Hepatocyte (in vitro differentiated cells): ENCODE measurements around the gene SH3RF1.

Experiments
- CTCF ChIP-seq: fragments of 200-600 bp; sonication (generic); IDR thresholded peaks from 2 replicates; pipeline ENCODE4 v1.5.1; 2016; ENCODE audit warnings: antibody characterized with exemption, mild to moderate bottlenecking; ENCODE audit not compliant: poor library complexity
- EZH2 ChIP-seq: fragments of 200-600 bp; sonication (generic); IDR thresholded peaks from 2 replicates; pipeline ENCODE4 v1.6.1; 2016; ENCODE audit warnings: antibody characterized with exemption, mild to moderate bottlenecking, borderline replicate concordance

- TF ChIP-seq CTCF = no peak
- no peak for TF ChIP-seq EZH2
These were observed 172.2 kb downstream of the SH3RF1 start for GRCh38 chr4:169098532-169098931.
